ENCODE data around the gene C6orf15.

DNA sequence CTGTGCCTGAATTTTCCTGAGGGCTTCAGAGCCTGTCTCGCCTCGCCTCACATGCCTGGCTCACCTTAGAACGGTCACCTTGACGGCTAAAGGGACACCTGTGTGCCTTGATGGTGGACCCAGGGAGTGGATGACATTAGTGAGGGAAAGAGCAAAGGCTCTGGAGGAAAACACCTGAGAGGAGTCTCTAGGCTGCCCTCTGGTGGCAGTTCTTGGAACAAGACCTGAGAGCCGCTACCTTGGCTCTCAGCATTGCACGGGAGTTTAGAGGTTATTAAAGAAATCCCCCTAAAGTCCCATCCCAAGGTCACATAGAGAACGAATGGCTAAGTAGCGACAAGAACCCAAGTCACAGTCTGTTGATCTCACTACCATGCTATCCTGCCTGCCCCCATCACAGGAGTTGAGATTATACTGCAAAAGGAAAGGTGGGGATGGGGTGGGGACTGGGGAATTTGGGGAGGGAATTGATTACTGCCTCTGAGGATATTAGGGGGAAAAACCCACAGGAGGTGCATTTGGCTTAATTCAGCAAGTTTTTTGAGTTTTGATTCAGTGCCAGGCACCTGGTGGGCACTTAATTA lies 15.8 kb upstream of the C6orf15 start:
- TF ChIP-seq, protein P1, sequence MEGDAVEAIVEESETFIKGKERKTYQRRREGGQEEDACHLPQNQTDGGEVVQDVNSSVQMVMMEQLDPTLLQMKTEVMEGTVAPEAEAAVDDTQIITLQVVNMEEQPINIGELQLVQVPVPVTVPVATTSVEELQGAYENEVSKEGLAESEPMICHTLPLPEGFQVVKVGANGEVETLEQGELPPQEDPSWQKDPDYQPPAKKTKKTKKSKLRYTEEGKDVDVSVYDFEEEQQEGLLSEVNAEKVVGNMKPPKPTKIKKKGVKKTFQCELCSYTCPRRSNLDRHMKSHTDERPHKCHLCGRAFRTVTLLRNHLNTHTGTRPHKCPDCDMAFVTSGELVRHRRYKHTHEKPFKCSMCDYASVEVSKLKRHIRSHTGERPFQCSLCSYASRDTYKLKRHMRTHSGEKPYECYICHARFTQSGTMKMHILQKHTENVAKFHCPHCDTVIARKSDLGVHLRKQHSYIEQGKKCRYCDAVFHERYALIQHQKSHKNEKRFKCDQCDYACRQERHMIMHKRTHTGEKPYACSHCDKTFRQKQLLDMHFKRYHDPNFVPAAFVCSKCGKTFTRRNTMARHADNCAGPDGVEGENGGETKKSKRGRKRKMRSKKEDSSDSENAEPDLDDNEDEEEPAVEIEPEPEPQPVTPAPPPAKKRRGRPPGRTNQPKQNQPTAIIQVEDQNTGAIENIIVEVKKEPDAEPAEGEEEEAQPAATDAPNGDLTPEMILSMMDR (IDR thresholded peaks at IDR 0.05; ENCODE audit: low read depth, low read length, poor library complexity, severe bottlenecking), result peak; percentile 77
- no peak for TF ChIP-seq EZH2phosphoT487 (IDR thresholded peaks at IDR 0.05; ENCODE audit: borderline replicate concordance, low read length)
